ENCODE data around the gene CHMP1B.

CHMP1B gene

GRCh38 chr18:11866764-11867163, 15.6 kb downstream of the CHMP1B start:
- H3K27ac ChIP-seq: no peak overlapping the region

GRCh38 chr18:11868230-11868629, 17.0 kb downstream of the CHMP1B start:
- no peak overlapping the region for H3K27ac ChIP-seq

More at GRCh38 chr18:11866764-11867163, 15.6 kb downstream of the CHMP1B start:
- no peak for TF ChIP-seq ZFX (IDR thresholded peaks at IDR 0.05)
- no peak for TF ChIP-seq CTCF (conservative IDR thresholded peaks at IDR 0.05)

GRCh38 chr18:11871501-11871900, 20.3 kb downstream of the CHMP1B start:
- H3K27ac ChIP-seq: no peak overlapping the region
- TF ChIP-seq CTCF (conservative IDR thresholded peaks at IDR 0.05): no peak
- TF ChIP-seq ZFX (IDR thresholded peaks at IDR 0.05): no peak

More at GRCh38 chr18:11868230-11868629, 17.0 kb downstream of the CHMP1B start:
- no peak for TF ChIP-seq CTCF (conservative IDR thresholded peaks at IDR 0.05)
- no peak for TF ChIP-seq ZFX (IDR thresholded peaks at IDR 0.05)

GRCh38 chr18:11872479-11873136, 21.4 kb downstream of the CHMP1B start:
- H3K27ac ChIP-seq: no peak overlapping the region
- TF ChIP-seq ZFX (IDR thresholded peaks at IDR 0.05) (no peak), CTCF (conservative IDR thresholded peaks at IDR 0.05) (no peak; the same call in 1 of the 2 replicates)

- H3K27ac ChIP-seq: no peak overlapping the region
- TF ChIP-seq ZFX (IDR thresholded peaks at IDR 0.05): no peak
- no peak for TF ChIP-seq CTCF (conservative IDR thresholded peaks at IDR 0.05)
Observed at GRCh38 chr18:11873670-11874340, 22.6 kb downstream of the CHMP1B start.

- TF ChIP-seq CTCF (conservative IDR thresholded peaks at IDR 0.05) (no peak), ZFX (IDR thresholded peaks at IDR 0.05) (no peak)
- no peak overlapping the region for H3K27ac ChIP-seq
Observed at GRCh38 chr18:11874676-11875075, 23.5 kb downstream of the CHMP1B start.

GRCh38 chr18:11877497-11878135, 26.4 kb downstream of the CHMP1B start:
- H3K27ac ChIP-seq: no peak overlapping the region
- no peak for TF ChIP-seq ZFX (IDR thresholded peaks at IDR 0.05)
- TF ChIP-seq CTCF (conservative IDR thresholded peaks at IDR 0.05): no peak
